Cortex of kidney (tissue), 1 donor: ENCODE data around the gene WDPCP.
"Not testable (repeated sequence)": the region's sequence is repeated elsewhere in the genome, so short reads cannot be mapped to it uniquely, and the experiment has no call there.

Source experiments
- DNase-seq: peaks from one replicate; lab custom pipeline; 2025; lab: John Stamatoyannopoulos, UW

The WDPCP gene

DNA sequence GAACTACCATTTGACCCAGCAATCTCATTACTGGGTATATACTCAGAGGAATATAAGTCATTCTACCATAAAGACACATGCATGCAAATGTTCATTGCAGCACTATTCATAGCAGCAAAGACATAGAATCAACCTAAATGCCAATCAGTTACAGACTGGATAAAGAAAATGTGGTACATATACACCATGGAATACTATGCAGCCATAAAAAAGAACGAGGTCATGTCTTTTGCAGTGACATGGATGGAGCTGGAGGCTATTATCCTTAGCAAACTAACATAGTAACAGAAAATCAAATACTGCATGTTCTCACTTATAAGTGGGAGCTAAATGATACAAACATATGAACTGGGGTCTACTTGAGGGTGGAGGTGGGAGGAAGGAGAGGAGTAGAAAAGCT lies 230.6 kb downstream of the WDPCP start:
- not testable (repeated sequence) for DNase-seq

DNA sequence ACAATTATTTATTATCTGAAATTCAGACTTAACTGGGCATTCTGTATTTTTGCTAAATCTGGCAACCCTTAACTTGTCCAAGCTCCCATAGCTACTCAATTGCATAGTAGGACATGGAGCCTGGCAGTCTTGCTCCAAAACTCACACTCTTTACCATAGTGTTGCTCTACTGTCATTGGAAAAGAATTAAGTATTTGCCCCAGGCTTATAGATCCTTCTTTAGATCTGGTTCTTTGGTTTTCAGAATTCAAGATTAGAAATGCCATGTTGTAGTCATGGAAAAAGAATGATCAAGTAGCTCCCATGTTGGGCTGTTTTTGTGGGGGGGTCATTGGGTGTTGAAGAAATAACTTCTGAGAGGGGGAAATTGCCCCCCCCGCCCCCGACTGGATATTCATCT lies 240.9 kb downstream of the WDPCP start:
- no peak for DNase-seq

DNA sequence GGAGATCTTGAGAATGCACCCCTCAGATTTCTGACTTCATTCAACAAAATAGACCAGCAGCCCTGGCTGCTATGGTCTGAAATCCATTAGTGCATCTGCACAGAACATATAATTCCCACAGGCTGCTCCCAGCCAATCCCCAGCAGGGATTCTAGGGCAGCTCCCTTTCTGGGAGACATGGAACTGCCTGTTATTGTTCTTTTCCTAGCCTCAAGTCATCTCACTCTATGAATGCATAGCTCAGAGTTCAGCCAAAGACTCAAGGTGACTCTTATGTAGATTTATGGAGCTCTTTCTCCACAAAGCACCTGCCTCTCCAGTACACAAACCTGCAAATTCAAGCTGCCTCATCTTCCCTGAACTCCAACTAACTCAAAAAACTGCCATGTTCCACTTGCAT lies 241.9 kb downstream of the WDPCP start:
- no peak for DNase-seq

DNA sequence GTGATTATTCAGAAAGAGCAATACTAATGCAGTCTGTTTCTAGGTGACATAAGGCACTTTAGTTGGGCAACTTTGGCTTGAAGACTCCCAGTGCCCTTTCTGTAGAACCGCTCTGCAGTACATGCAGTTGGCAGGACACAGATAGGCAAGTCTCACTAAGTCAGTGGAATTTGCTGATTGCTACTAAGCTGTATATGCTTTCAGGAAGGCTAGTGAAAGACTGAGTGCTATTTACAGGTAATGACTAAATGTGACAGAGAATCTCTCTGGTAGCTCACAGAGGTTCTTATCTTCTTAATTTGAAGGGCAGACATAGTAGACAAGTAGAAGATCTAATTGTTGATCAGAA lies 243.0 kb downstream of the WDPCP start:
- no peak for DNase-seq

DNA sequence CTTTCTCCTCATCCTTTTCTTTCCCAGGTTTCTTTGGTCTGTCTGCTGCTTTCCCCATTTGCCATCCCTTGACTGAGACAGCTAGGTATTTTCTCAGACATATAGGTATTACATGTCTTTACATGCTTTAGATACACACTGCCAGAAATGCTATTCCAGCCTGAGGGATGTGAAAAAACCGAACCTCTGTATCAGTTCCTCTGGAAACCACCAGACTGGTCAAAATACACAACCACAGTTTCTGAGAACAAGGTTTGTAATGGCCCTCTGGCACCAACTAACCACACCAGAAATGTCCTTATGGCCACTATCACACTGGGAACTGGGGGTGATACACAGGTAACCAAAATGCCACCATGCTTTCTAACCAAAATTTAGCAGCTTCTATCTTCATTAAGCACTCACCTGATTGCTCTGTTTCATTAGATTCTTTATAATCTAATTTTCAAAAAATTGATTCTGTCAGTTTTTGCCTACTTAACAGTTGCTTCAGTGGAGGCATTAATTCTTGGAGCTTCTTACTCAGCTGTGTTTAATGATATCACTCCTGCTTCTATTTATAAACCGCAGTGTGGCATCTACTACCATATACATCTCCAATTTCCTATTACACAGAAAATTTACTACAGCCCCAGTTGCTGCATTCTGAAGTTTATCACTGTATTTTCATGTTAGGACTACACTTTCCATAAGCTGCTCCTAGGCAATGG lies 243.5 kb downstream of the WDPCP start:
- DNase-seq: no peak

DNA sequence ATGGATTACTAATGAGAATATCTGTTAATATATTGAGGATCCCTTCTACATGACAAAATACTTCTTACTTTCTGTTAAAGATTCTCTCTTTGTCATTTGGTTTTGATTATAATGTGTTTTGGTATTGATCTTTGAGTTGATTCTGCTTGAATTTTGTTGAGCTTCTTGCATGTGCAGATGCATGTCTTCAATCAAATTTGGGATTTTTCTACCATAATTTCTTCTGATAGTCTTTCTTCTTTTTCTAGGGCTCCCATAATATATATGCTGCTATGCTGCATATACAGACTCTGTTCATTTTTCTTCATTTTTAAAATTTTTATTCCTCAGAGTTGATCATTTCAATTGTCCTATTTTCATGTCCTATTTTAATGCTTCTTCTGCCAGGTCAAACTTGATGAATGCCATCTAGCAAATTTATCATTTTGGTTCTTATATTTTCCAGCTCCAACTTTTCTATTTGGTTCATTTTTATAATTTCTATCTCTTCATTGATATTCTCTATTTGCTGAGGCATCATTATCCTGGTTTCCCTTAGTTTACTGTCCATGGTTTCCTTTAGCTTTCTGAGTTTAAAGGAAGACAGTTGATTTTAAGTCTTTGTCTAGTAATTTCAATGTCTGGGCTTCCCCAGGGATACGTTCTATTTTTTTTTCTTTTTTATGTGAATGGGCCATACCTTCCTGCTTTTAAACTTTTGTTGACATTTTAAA lies 244.7 kb downstream of the WDPCP start:
- no peak for DNase-seq

DNA sequence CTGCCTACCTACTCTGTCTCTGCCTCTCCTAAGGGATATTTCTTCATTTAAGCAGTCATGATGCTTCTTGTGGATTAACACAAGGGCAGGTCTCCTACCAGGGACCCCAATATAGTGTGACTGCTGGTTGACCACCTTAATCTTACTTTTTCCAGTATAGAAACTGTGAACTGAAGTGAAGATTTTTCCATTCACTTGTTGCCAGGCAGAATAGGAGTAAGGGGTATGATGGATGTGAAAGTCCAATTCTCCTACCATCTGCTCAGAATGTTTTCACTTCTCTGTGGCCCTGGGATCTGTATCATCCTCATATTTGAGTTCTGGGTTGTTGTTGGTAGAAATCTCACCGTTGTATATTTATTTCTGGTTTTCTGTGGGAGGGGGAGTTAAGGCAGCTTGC lies 247.8 kb downstream of the WDPCP start:
- DNase-seq: no peak

DNA sequence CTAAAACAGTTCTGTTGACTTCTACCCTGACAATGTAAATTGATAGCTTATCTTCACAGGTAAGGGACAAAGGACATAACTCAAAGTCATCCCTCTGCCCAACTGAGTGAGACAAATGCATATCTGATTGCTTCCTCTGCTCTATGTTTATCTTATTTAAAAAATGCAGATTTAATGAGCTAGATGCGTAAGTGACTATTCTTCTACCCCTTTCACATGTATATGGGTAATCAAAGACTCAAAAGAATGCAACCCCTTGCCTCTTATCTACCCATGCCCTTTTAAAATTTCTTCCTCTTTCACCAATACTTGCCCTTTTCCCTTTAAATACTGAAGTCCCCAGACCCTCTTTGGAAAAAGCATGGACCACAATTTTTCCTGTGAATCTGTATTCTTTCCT lies 253.4 kb downstream of the WDPCP start:
- DNase-seq: no peak

DNA sequence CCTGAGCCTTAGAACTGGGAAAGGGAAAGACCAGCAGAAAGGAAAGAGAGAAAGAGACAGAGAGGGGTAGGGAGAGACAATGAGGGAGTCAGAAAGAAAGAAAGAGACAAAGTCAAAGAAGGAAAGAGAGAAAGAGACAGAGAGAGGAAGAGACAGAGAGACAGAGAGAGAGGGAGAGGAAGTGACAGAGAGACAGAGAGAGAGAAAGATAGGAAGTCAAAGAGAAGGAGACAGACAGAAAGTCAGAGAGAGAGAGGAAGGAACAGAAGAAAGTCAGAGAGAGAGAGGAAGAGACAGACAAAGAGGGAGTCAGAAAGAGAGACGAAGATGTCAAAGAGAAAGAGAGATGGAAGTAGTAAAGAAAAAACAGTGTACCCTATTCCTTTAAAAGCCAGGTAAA lies 261.8 kb downstream of the WDPCP start:
- no peak for DNase-seq

DNA sequence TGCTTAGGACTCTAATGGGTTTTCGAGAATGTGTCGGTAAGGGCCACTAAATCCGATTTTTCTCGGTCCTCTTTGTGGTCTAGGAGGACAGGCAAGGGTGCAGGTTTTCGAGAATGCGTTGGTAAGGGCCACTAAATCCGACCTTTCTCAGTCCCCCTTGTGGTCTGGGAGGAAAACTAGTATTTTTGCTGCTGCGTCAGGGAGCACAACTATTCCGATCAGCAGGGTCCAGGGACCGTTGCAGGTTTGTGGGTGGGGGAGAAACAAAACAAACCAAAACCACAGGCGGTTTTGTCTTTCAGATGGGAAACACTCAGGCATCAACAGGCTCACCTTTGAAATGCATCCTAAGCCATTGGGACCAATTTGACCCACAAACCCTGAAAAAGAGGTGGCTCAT lies 264.6 kb downstream of the WDPCP start:
- not testable (repeated sequence) for DNase-seq

DNA sequence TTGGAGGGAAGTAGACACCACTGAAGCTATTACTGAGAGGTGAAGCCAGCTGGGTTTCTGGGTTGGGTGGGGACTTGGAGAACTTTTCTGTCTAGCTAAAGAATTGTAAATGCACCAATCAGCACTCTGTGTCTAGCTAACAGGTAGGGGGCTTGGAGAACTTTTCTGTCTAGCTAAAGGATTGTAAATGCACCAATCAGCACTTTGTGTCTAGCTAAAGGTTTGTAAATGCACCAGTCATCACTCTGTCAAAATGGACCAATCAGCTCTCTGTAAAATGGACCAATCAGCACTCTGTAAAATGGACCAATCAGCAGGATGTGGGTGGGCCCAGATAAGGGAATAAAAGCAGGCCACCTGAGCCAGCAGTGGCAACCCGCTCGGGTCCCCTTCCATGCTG lies 266.3 kb downstream of the WDPCP start:
- DNase-seq: not testable (repeated sequence)

DNA sequence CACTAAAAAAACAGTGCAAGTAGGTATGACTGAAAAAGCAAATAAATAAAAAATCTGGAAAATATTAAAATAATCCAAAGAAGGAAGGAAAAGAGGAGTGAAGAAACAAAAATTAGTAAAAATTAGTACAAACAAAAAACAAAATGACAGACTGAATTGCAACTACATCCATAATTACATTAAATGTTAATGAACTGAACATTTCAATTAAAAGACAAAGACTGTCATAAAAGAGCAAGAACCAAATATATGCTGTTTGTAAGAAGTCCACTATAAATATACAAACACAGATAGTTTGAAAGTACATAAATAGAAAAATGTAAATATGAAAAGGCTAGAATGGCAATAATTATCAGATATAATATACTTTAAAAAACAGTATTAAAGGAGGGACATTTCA lies 267.6 kb downstream of the WDPCP start:
- DNase-seq: no peak

DNA sequence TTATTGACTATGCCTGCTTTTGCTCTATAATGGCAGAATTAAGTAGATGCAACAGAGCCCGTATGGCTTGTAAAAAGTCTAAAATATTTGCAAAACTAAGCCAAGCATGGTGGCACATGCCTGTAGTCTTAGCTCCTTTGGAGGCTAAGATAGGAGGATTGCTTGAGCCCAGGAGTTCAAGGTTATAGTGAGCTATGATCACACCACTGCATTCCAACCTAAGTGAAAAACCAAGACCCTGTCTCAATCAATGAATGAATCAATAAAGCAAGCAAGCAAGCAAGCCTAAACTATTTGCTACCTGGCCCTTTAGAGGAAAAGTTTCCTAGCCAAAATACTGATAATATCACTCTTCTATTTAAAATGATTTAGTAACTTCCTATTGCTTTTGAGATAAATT lies 277.7 kb downstream of the WDPCP start:
- no peak for DNase-seq

DNA sequence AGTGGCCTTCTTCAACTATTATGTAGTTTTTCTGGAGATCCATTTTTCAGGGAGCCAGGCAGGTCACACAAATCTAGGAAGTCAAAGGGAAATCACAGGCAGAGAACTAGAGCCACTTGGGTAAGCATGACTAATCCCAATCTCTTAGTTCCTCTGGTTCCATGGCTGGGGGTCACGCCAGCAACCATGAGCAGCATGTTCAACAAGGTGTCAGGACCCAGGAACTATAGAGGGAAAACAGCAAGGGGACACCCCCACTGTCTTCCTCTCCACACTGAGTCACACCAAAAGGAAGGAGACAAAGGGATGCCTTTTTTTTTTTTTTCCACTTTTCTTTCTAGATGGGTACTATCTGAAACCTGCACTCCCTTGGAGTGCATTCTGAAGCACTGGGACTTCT lies 286.8 kb downstream of the WDPCP start:
- DNase-seq: no peak

DNA sequence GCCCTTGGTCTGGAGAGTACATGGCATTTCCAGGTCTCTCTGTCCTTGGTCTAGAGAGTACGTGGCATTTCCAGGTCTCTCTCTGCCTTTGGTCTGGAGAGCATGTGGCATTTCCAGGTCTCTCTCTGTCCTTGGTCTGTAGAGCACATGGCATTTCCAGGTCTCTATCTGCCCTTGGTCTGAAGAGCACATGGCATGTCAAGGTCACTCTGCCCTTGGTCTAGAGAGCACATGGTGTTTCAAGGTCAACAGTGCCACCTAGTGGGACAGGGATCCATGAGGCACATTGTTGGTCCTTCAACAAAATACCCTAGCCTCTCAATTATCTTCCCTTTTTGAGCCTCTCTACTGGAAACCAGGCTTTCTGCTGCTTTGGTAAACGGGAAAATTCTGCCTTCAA lies 287.4 kb downstream of the WDPCP start:
- no peak for DNase-seq

DNA sequence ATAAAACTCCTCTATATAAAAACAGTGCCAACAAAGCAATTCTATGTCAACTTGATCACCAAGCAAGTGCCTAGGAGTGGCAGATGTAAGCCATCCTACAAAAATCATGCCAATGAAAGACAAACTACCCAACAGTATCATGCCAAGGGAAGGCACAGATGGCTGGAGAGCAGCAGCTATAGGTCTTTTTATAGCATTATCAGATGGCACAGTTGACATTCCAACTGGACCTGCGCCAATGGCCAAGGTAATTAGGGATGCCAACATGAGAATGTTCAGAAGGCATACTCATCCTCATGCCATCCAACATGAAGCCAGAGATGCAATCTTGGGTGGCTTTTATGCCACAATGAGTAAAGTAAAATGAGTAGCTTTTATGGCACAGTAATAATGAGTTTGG lies 300.3 kb downstream of the WDPCP start:
- no peak for DNase-seq

DNA sequence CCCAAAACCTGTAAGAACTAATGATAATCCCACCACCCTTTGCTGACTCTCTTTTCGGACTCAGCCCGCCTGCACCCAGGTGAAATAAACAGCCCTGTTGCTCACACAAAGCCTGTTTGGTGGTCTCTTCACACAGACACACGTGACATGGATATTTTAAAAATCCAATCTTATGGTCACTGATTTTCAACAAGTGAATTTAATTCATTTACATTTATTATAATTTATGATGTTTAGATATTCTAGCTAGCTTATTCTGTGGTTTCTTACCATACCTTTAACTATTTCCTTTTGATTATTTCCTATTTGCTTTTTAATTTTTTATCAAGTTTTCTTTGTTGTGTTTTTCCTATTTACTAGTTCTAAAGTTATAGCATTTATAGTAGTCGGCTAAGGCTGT lies 301.8 kb downstream of the WDPCP start:
- DNase-seq: not testable (repeated sequence)

DNA sequence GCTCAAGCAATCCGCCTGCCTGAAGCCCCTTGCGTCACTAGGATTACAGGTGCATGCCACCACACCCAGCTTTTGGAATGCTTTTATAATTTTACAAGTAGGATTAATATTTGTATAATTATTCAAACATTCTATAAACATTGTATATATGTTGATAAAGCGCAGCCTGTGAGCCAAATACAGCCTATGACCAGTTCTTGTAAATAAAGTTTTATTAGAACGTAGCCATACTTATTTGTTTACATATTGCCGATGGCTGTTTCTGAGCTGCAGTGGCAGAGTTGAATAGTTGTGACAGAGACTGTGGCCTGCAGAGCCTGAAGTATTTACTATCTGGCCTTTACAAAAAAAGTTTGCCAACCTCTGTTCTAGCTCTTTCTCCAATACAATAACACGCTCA lies 305.0 kb downstream of the WDPCP start:
- DNase-seq: no peak

DNA sequence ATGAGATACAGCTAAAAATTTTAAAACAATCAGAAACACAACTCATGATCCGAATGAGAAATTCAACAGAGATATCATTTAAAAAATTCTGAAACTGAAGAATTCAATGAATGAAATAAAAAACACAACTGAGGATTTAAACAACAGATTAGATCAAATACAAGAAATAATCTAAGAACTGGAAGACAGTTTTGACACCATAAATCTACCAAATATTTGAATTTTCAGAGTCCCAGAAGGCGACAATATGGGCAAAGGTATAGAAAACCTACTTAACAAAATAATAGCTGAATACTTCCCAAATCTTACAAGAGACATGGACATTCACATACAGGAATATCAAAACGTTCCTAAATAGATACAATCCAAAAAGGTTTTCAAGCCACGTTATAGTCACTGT lies 315.7 kb downstream of the WDPCP start:
- no peak for DNase-seq

DNA sequence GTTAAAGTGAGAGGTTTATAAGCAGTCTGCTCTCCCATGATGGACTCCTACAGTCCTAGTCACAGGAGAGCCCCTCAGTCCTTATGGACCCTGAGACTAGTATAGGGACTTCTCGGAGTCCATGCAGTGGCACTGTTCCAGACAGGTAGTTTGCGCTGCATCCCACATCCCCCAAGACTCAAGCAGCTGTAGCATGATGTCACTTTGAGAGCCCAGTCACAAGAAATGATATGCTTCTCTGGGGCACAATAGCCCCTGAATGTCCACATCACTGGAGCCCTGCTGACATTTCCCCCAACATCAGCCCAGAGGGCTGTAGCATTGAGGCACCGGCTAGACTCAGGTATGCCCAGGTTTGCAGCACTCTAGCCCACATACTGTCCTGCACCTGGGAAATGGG lies 317.6 kb downstream of the WDPCP start:
- no peak for DNase-seq

DNA sequence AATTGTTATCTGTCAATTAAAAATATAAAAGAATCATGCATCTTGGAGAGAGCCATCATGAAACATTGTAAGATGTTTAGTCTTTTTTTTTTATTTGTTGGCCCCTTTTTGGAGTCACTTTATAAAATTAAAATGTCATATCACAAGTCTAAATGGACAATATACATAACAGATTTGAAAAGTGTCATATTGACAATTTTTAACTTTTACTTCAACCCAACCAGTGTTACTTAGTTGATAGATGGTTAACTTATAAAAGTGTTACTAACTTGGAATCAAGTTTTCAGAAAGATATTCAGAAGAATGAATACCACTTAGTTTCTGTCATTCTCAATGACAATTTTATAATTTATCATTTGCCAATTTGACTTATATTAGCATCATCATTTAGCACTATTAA lies 319.3 kb downstream of the WDPCP start:
- DNase-seq: no peak

DNA sequence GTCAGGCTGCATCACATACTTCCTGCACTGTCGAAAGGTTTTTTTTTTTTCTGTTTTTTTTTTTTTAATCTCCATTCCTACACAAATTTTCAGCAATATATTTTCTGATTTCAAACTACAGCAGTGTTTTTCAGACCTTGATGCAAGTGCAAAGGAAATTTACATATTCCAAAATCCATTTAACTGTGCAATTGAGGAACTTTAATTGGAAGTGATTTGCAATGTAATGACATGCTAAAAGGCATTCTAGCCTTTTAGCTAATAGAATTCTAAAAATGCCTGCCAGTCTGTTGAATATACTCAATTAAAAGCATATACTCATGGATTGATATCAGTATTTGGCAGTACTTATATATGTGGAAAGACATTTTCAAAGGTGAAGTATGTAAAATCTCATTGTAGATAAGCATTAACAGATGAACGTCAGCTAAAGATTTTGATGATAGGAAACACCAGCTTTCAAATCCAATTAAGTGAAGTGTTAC lies 327.1 kb downstream of the WDPCP start:
- DNase-seq: no peak

DNA sequence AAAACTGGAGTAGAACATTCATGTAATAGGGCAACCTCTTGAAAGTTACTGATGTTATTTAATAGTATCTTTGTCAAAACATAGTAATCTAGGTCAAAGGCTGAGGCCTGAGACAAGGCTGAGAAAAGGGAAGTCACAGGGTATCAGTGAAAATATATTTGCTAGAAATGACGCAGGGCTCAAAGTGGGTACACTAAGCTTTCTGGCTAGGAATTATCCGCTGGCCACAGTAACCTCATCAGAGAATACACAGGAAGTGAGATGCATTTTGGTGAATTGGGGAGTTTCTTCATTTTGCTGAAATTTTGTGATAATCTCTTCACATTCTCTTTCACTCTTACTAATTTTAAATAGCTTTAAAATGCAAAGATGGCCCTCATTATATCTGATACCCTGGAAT lies 330.8 kb downstream of the WDPCP start:
- DNase-seq: no peak

DNA sequence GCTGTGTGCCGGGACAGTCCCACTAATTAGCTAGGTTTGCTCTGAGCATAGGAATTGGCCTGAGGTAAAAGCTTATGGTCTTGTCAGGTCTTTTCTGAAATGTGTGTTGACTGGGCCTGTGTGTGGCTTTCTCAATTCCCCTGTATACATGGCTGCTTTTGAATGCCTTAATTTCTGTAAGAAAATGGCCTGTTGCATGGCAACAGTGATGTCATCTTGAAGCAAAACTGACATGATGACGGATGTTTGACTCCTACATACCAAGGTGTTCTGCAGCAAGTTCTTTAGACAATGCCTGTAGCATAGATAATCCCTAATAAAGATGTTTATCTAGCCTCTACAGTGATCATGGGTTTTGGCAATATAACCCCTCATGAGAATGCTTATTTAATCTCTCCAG lies 339.1 kb downstream of the WDPCP start:
- no peak for DNase-seq
